Measurements from ENCODE around the gene DSTN.

The DSTN gene

GRCh38 chr20:17650301-17651128 lies 80.6 kb downstream of the DSTN start:
- Histone ChIP-seq H3K9ac (ENCODE audit: low read length) (no peak overlapping the region), H3K27me3 (ENCODE audit: control insufficient read depth, insufficient read depth, low read length) (no peaks in the 10 kb centered on the region), H3K27ac (ENCODE audit: low read depth, low read length) (no peak overlapping the region), H3K36me3 (ENCODE audit: control insufficient read depth, insufficient read depth, low read length) (no peaks in the 10 kb centered on the region), H3K4me3 (ENCODE audit: low read length) (no peak overlapping the region), H3K4me1 (ENCODE audit: control insufficient read depth, insufficient read depth, low read length) (peaks cover 8% of the 10 kb centered on the region)

GRCh38 chr20:17651129-17651759 lies 81.4 kb downstream of the DSTN start:
- no peak overlapping the region for H3K4me3 ChIP-seq (ENCODE audit: low read length)
- no peaks in the 10 kb centered on the region for H3K36me3 ChIP-seq (ENCODE audit: control insufficient read depth, insufficient read depth, low read length)
- peaks cover 8% of the 10 kb centered on the region for H3K4me1 ChIP-seq (ENCODE audit: control insufficient read depth, insufficient read depth, low read length)
- H3K9ac ChIP-seq (ENCODE audit: low read length): no peak overlapping the region
- no peaks in the 10 kb centered on the region for H3K27me3 ChIP-seq (ENCODE audit: control insufficient read depth, insufficient read depth, low read length)
- H3K27ac ChIP-seq (ENCODE audit: low read depth, low read length): no peak overlapping the region

- Histone ChIP-seq H3K4me1 (ENCODE audit: control insufficient read depth, insufficient read depth, low read length) (peaks cover 8% of the 10 kb centered on the region), H3K9ac (ENCODE audit: low read length) (no peak overlapping the region), H3K36me3 (ENCODE audit: control insufficient read depth, insufficient read depth, low read length) (no peaks in the 10 kb centered on the region), H3K27ac (ENCODE audit: low read depth, low read length) (no peak overlapping the region), H3K27me3 (ENCODE audit: control insufficient read depth, insufficient read depth, low read length) (no peaks in the 10 kb centered on the region), H3K4me3 (ENCODE audit: low read length) (no peak overlapping the region)
These were observed 82.0 kb downstream of the DSTN start for GRCh38 chr20:17651760-17652388.

- H3K4me3 ChIP-seq (ENCODE audit: low read length): no peak overlapping the region
- H3K9ac ChIP-seq (ENCODE audit: low read length): no peak overlapping the region
- H3K27ac ChIP-seq (ENCODE audit: low read depth, low read length): no peak overlapping the region
- no peaks in the 10 kb centered on the region for H3K36me3 ChIP-seq (ENCODE audit: control insufficient read depth, insufficient read depth, low read length)
- H3K4me1 ChIP-seq (ENCODE audit: control insufficient read depth, insufficient read depth, low read length): peaks cover 8% of the 10 kb centered on the region
- no peaks in the 10 kb centered on the region for H3K27me3 ChIP-seq (ENCODE audit: control insufficient read depth, insufficient read depth, low read length)
These were observed 82.5 kb downstream of the DSTN start for GRCh38 chr20:17652411-17652810.

- no peak overlapping the region for H3K27ac ChIP-seq (ENCODE audit: low read depth, low read length)
- no peak overlapping the region for H3K4me3 ChIP-seq (ENCODE audit: low read length)
- H3K27me3 ChIP-seq (ENCODE audit: control insufficient read depth, insufficient read depth, low read length): no peaks in the 10 kb centered on the region
- peaks cover 8% of the 10 kb centered on the region for H3K4me1 ChIP-seq (ENCODE audit: control insufficient read depth, insufficient read depth, low read length)
- no peak overlapping the region for H3K9ac ChIP-seq (ENCODE audit: low read length)
- H3K36me3 ChIP-seq (ENCODE audit: control insufficient read depth, insufficient read depth, low read length): peaks cover 11% of the 10 kb centered on the region
These were observed 84.2 kb downstream of the DSTN start for GRCh38 chr20:17653835-17654648.

GRCh38 chr20:17654649-17655285 lies 84.9 kb downstream of the DSTN start:
- peaks cover 14% of the 10 kb centered on the region for H3K36me3 ChIP-seq (ENCODE audit: control insufficient read depth, insufficient read depth, low read length)
- H3K27me3 ChIP-seq (ENCODE audit: control insufficient read depth, insufficient read depth, low read length): no peaks in the 10 kb centered on the region
- H3K4me3 ChIP-seq (ENCODE audit: low read length): no peak overlapping the region
- H3K9ac ChIP-seq (ENCODE audit: low read length): no peak overlapping the region
- H3K4me1 ChIP-seq (ENCODE audit: control insufficient read depth, insufficient read depth, low read length): peaks cover 8% of the 10 kb centered on the region
- no peak overlapping the region for H3K27ac ChIP-seq (ENCODE audit: low read depth, low read length)

GRCh38 chr20:17655286-17655651 lies 85.4 kb downstream of the DSTN start:
- no peak overlapping the region for H3K27ac ChIP-seq (ENCODE audit: low read depth, low read length)
- peaks cover 15% of the 10 kb centered on the region for H3K36me3 ChIP-seq (ENCODE audit: control insufficient read depth, insufficient read depth, low read length)
- no peak overlapping the region for H3K4me3 ChIP-seq (ENCODE audit: low read length)
- peaks cover 8% of the 10 kb centered on the region for H3K4me1 ChIP-seq (ENCODE audit: control insufficient read depth, insufficient read depth, low read length)
- no peaks in the 10 kb centered on the region for H3K27me3 ChIP-seq (ENCODE audit: control insufficient read depth, insufficient read depth, low read length)
- H3K9ac ChIP-seq (ENCODE audit: low read length): no peak overlapping the region

- H3K36me3 ChIP-seq (ENCODE audit: control insufficient read depth, insufficient read depth, low read length): peaks cover 15% of the 10 kb centered on the region
- no peaks in the 10 kb centered on the region for H3K27me3 ChIP-seq (ENCODE audit: control insufficient read depth, insufficient read depth, low read length)
- no peak overlapping the region for H3K9ac ChIP-seq (ENCODE audit: low read length)
- H3K4me3 ChIP-seq (ENCODE audit: low read length): no peak overlapping the region
- H3K4me1 ChIP-seq (ENCODE audit: control insufficient read depth, insufficient read depth, low read length): peaks cover 4% of the 10 kb centered on the region
- no peak overlapping the region for H3K27ac ChIP-seq (ENCODE audit: low read depth, low read length)
These were observed 86.1 kb downstream of the DSTN start for GRCh38 chr20:17655865-17656479.

- Histone ChIP-seq H3K9ac (ENCODE audit: low read length) (no peak overlapping the region), H3K4me3 (ENCODE audit: low read length) (no peak overlapping the region), H3K4me1 (ENCODE audit: control insufficient read depth, insufficient read depth, low read length) (no peaks in the 10 kb centered on the region), H3K27me3 (ENCODE audit: control insufficient read depth, insufficient read depth, low read length) (no peaks in the 10 kb centered on the region), H3K27ac (ENCODE audit: low read depth, low read length) (no peak overlapping the region), H3K36me3 (ENCODE audit: control insufficient read depth, insufficient read depth, low read length) (peaks cover 15% of the 10 kb centered on the region)
These were observed 87.4 kb downstream of the DSTN start for GRCh38 chr20:17657079-17657825.

- no peaks in the 10 kb centered on the region for H3K4me1 ChIP-seq (ENCODE audit: control insufficient read depth, insufficient read depth, low read length)
- no peak overlapping the region for H3K27ac ChIP-seq (ENCODE audit: low read depth, low read length)
- peaks cover 15% of the 10 kb centered on the region for H3K36me3 ChIP-seq (ENCODE audit: control insufficient read depth, insufficient read depth, low read length)
These were observed 88.2 kb downstream of the DSTN start for GRCh38 chr20:17657898-17658647.

GRCh38 chr20:17658648-17658993 lies 88.7 kb downstream of the DSTN start:
- Histone ChIP-seq H3K27ac (ENCODE audit: low read depth, low read length) (no peak overlapping the region), H3K27me3 (ENCODE audit: control insufficient read depth, insufficient read depth, low read length) (no peaks in the 10 kb centered on the region), H3K9ac (ENCODE audit: low read length) (no peak overlapping the region), H3K36me3 (ENCODE audit: control insufficient read depth, insufficient read depth, low read length) (peaks cover 15% of the 10 kb centered on the region), H3K4me3 (ENCODE audit: low read length) (no peak overlapping the region), H3K4me1 (ENCODE audit: control insufficient read depth, insufficient read depth, low read length) (no peaks in the 10 kb centered on the region)

More at GRCh38 chr20:17657898-17658647, 88.2 kb downstream of the DSTN start:
- Histone ChIP-seq H3K4me3 (ENCODE audit: low read length) (no peak overlapping the region), H3K27me3 (ENCODE audit: control insufficient read depth, insufficient read depth, low read length) (no peaks in the 10 kb centered on the region), H3K9ac (ENCODE audit: low read length) (no peak overlapping the region)

Measured in rectal smooth muscle tissue (tissue), 1 donor.